GM12801 (cell line): ENCODE data around the gene ABCC5.

Source experiments
- CTCF ChIP-seq: IDR thresholded peaks from one replicate; pipeline ENCODE4 v1.5.1; 2011; ENCODE audit warnings: control low read depth; ENCODE audit not compliant: insufficient read length; ENCODE audit errors: extremely low read depth

ABCC5 gene

GRCh38 chr3:183913580-183913920, 104.1 kb downstream of the ABCC5 start:
- no peak for TF ChIP-seq CTCF

GRCh38 chr3:183912895-183913579, 104.6 kb downstream of the ABCC5 start:
- no peak for TF ChIP-seq CTCF

GRCh38 chr3:183911763-183912506, 105.7 kb downstream of the ABCC5 start:
- TF ChIP-seq CTCF = no peak

GRCh38 chr3:183911087-183911486, 106.6 kb downstream of the ABCC5 start:
- TF ChIP-seq CTCF = no peak

- no peak for TF ChIP-seq CTCF
Measured at GRCh38 chr3:183909030-183909600, 108.6 kb downstream of the ABCC5 start.

GRCh38 chr3:183907911-183908331, 109.8 kb downstream of the ABCC5 start:
- TF ChIP-seq CTCF = no peak

- no peak for TF ChIP-seq CTCF
Measured at GRCh38 chr3:183907176-183907575, 110.5 kb downstream of the ABCC5 start.
